ENCODE measurements around the gene ZNF787. TPM values are rescaled to one million over a fixed set of nuclear protein-coding genes. Genes with fewer than 3 reads are reported as not detected.
A peak's percentile ranks its signal among the peaks of the same experiment; 100 is the strongest.

The ZNF787 gene
- total RNA-seq, 1 experiment from 2014 or later, result 54.6 TPM

- Histone ChIP-seq H3K4me2 (ENCODE audit: insufficient read depth, insufficient read length, low read length) (peak overlapping the region; percentile 78), H3K23me2 (ENCODE audit: insufficient read length, low read depth, low read length, poor library complexity, severe bottlenecking) (peaks cover 7% of the 10 kb centered on the region), H3K27ac (ENCODE audit: insufficient read length, low read depth, low read length) (no peak overlapping the region), H3K4ac (ENCODE audit: low read depth, low read length) (no peak overlapping the region), H3K79me2 (ENCODE audit: insufficient read depth, low read length) (peaks cover 51% of the 10 kb centered on the region), H3K9ac (ENCODE audit: extremely low read depth, insufficient read length, low read length) (peak overlapping the region; percentile 83), H3K18ac (ENCODE audit: insufficient read length, low read depth, low read length) (no peak overlapping the region), H4K91ac (ENCODE audit: insufficient read length, low read depth, low read length) (no peak overlapping the region), H2AK5ac (ENCODE audit: insufficient read length, low read length) (no peak overlapping the region), H2BK12ac (ENCODE audit: insufficient read length, low read depth, low read length) (no peak overlapping the region), H4K8ac (replicated peaks; ENCODE audit: insufficient read length, low read depth, low read length) (no peak overlapping the region), H2AFZ (ENCODE audit: low read length) (no peak overlapping the region), H3K4me1 (ENCODE audit: insufficient read depth, low read length) (peaks cover 2% of the 10 kb centered on the region; the same call in 1 of the 2 replicates), H3T11ph (ENCODE audit: low read length) (no peak overlapping the region), H2BK120ac (ENCODE audit: low read depth, low read length, poor library complexity, severe bottlenecking) (no peak overlapping the region), H3K79me1 (ENCODE audit: insufficient read depth, low read depth, low read length, poor library complexity, severe bottlenecking) (peaks cover 8% of the 10 kb centered on the region), H3K23ac (ENCODE audit: insufficient read length, low read depth, low read length) (no peak overlapping the region), H2BK15ac (ENCODE audit: low read depth, low read length) (no peak overlapping the region), H2BK5ac (ENCODE audit: insufficient read length, low read length) (no peak overlapping the region), H3K14ac (ENCODE audit: insufficient read depth, low read length) (peak overlapping the region; percentile 51; the same call in 1 of the 2 replicates), H4K20me1 (ENCODE audit: control insufficient read depth, insufficient read depth, insufficient read length) (no peaks in the 10 kb centered on the region), H2BK20ac (ENCODE audit: low read depth, low read length, poor library complexity, severe bottlenecking) (no peak overlapping the region), H3K56ac (ENCODE audit: insufficient read length, low read depth, low read length) (no peak overlapping the region), H4K5ac (ENCODE audit: insufficient read length, low read depth, low read length) (no peak overlapping the region), H3K9me3 (ENCODE audit: control insufficient read depth, low read depth, low read length) (no peaks in the 10 kb centered on the region), H3K27me3 (ENCODE audit: insufficient read depth, low read length) (no peaks in the 10 kb centered on the region)
- no peak for DNase-seq
- no CpG with 5 or more reads among the region's 16 CpGs for WGBS (ENCODE audit: extremely low coverage, insufficient read length, low lambda C conversion rate)
- Mint-ChIP-seq H3K4me3 (peak overlapping the region; percentile 86 to 89), H3K4me1 (peaks cover 37 to 39% of the 10 kb centered on the region in 2 experiments), H3K27me3 (ENCODE audit: low read depth) (no peaks in the 10 kb centered on the region; the same call in 1 of the 2 replicates), H3K36me3 (ENCODE audit: insufficient read depth in 1 of 3, low read depth in 3 of 3) (peaks cover 5 to 15% (median 11%) of the 10 kb centered on the region in 3 experiments), H3K27ac (peak overlapping the region; percentile 80 to 88 (median 87); a peak in 6 of 7 replicates), H3K9me3 (no peaks in the 10 kb centered on the region; a peak in 1 of 5 replicates)
- TF ChIP-seq, protein P1, sequence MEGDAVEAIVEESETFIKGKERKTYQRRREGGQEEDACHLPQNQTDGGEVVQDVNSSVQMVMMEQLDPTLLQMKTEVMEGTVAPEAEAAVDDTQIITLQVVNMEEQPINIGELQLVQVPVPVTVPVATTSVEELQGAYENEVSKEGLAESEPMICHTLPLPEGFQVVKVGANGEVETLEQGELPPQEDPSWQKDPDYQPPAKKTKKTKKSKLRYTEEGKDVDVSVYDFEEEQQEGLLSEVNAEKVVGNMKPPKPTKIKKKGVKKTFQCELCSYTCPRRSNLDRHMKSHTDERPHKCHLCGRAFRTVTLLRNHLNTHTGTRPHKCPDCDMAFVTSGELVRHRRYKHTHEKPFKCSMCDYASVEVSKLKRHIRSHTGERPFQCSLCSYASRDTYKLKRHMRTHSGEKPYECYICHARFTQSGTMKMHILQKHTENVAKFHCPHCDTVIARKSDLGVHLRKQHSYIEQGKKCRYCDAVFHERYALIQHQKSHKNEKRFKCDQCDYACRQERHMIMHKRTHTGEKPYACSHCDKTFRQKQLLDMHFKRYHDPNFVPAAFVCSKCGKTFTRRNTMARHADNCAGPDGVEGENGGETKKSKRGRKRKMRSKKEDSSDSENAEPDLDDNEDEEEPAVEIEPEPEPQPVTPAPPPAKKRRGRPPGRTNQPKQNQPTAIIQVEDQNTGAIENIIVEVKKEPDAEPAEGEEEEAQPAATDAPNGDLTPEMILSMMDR (conservative IDR thresholded peaks at IDR 0.05), result no peak
These were observed 1.5 kb downstream of the ZNF787 start for GRCh38 chr19:56119582-56119978.
